Measurements from ENCODE around the gene ZSWIM6. TPM values are rescaled to one million over a fixed set of nuclear protein-coding genes. Genes with fewer than 3 reads are reported as not detected.

Gene ZSWIM6
- total and polyA plus RNA-seq, 2 donors = 3.7 to 9.0 TPM

- DNase-seq (ENCODE audit: low read depth in 6 of 9, low spot score in 9 of 9) = no peak
- no peak overlapping the region for H3K27ac ChIP-seq (ENCODE audit: low read depth in 1 of 2, low read length in 1 of 2)
- WGBS = 98% methylated on average over 2 of the region's 2 CpGs
- no peaks in the 10 kb centered on the region for H3K27me3 ChIP-seq (ENCODE audit: control insufficient read depth in 2 of 2, insufficient read depth in 1 of 2, low read length in 1 of 2)
- H3K9me3 ChIP-seq (ENCODE audit: control insufficient read depth in 2 of 2, insufficient read depth in 1 of 2, low read length in 1 of 2) = peaks cover under 1 to 8% of the 10 kb centered on the region in 2 donors
- H3K4me3 ChIP-seq (ENCODE audit: low read length in 2 of 2) = no peak overlapping the region
- no peaks in the 10 kb centered on the region for H3K36me3 ChIP-seq (ENCODE audit: control insufficient read depth in 2 of 2, insufficient read depth in 2 of 2, low read length in 1 of 2)
- H3K4me1 ChIP-seq (ENCODE audit: control insufficient read depth in 2 of 2, insufficient read depth in 2 of 2, low read length in 2 of 2) = no peaks in the 10 kb centered on the region
Measured at GRCh38 chr5:61447780-61448495, 115.9 kb downstream of the ZSWIM6 start.

- no peak overlapping the region for H3K4me3 ChIP-seq (ENCODE audit: low read length in 2 of 2)
- 97% methylated on average over 2 of the region's 2 CpGs for WGBS
- DNase-seq (ENCODE audit: low read depth in 6 of 9, low spot score in 9 of 9) = no peak
- H3K4me1 ChIP-seq (ENCODE audit: control insufficient read depth in 2 of 2, insufficient read depth in 2 of 2, low read length in 2 of 2) = no peaks in the 10 kb centered on the region
- H3K27ac ChIP-seq (ENCODE audit: low read depth in 1 of 2, low read length in 1 of 2) = no peak overlapping the region
- H3K36me3 ChIP-seq (ENCODE audit: control insufficient read depth in 2 of 2, insufficient read depth in 2 of 2, low read length in 1 of 2) = no peaks in the 10 kb centered on the region
- H3K9me3 ChIP-seq (ENCODE audit: control insufficient read depth in 2 of 2, insufficient read depth in 1 of 2, low read length in 1 of 2) = peaks cover 0 to 8% of the 10 kb centered on the region in 2 donors
- H3K27me3 ChIP-seq (ENCODE audit: control insufficient read depth in 2 of 2, insufficient read depth in 1 of 2, low read length in 1 of 2) = no peaks in the 10 kb centered on the region
Measured at GRCh38 chr5:61449804-61450492, 117.9 kb downstream of the ZSWIM6 start.

- Histone ChIP-seq H3K4me1 (ENCODE audit: control insufficient read depth in 2 of 2, insufficient read depth in 2 of 2, low read length in 2 of 2) (no peaks in the 10 kb centered on the region), H3K4me3 (ENCODE audit: low read length in 2 of 2) (no peak overlapping the region), H3K27ac (ENCODE audit: low read depth in 1 of 2, low read length in 1 of 2) (no peak overlapping the region), H3K36me3 (ENCODE audit: control insufficient read depth in 2 of 2, insufficient read depth in 2 of 2, low read length in 1 of 2) (no peaks in the 10 kb centered on the region), H3K27me3 (ENCODE audit: control insufficient read depth in 2 of 2, insufficient read depth in 1 of 2, low read length in 1 of 2) (no peaks in the 10 kb centered on the region), H3K9me3 (ENCODE audit: control insufficient read depth in 2 of 2, insufficient read depth in 1 of 2, low read length in 1 of 2) (peaks cover 0 to 8% of the 10 kb centered on the region in 2 donors)
- DNase-seq (ENCODE audit: low read depth in 6 of 9, low spot score in 9 of 9) = no peak
- 96% methylated on average over 1 of the region's 1 CpG for WGBS
Measured at GRCh38 chr5:61450493-61451279, 118.6 kb downstream of the ZSWIM6 start.

- H3K9me3 ChIP-seq (ENCODE audit: control insufficient read depth in 2 of 2, insufficient read depth in 1 of 2, low read length in 1 of 2) = no peaks in the 10 kb centered on the region
- no peaks in the 10 kb centered on the region for H3K4me1 ChIP-seq (ENCODE audit: control insufficient read depth in 2 of 2, insufficient read depth in 2 of 2, low read length in 2 of 2)
- no peak for DNase-seq (ENCODE audit: low read depth in 6 of 9, low spot score in 9 of 9)
- H3K36me3 ChIP-seq (ENCODE audit: control insufficient read depth in 2 of 2, insufficient read depth in 2 of 2, low read length in 1 of 2) = no peaks in the 10 kb centered on the region
- H3K27me3 ChIP-seq (ENCODE audit: control insufficient read depth in 2 of 2, insufficient read depth in 1 of 2, low read length in 1 of 2) = no peaks in the 10 kb centered on the region
- WGBS = 94% methylated on average over 12 of the region's 12 CpGs
- no peak overlapping the region for H3K4me3 ChIP-seq (ENCODE audit: low read length in 2 of 2)
- H3K27ac ChIP-seq (ENCODE audit: low read depth in 1 of 2, low read length in 1 of 2) = no peak overlapping the region
Measured at GRCh38 chr5:61455179-61456006, 123.3 kb downstream of the ZSWIM6 start.

GRCh38 chr5:61460471-61460870 is 128.4 kb downstream of the ZSWIM6 start:
- Histone ChIP-seq H3K4me1 (ENCODE audit: control insufficient read depth in 2 of 2, insufficient read depth in 2 of 2, low read length in 2 of 2) (no peaks in the 10 kb centered on the region), H3K36me3 (ENCODE audit: control insufficient read depth in 2 of 2, insufficient read depth in 2 of 2, low read length in 1 of 2) (no peaks in the 10 kb centered on the region), H3K27me3 (ENCODE audit: control insufficient read depth in 2 of 2, insufficient read depth in 1 of 2, low read length in 1 of 2) (no peaks in the 10 kb centered on the region), H3K4me3 (ENCODE audit: low read length in 2 of 2) (no peak overlapping the region), H3K9me3 (ENCODE audit: control insufficient read depth in 2 of 2, insufficient read depth in 1 of 2, low read length in 1 of 2) (no peaks in the 10 kb centered on the region), H3K27ac (ENCODE audit: low read depth in 1 of 2, low read length in 1 of 2) (no peak overlapping the region)
- 98% methylated on average over 3 of the region's 3 CpGs for WGBS
- no peak for DNase-seq (ENCODE audit: low read depth in 6 of 9, low spot score in 9 of 9)

GRCh38 chr5:61461417-61461816 is 129.4 kb downstream of the ZSWIM6 start:
- DNase-seq (ENCODE audit: low read depth in 6 of 9, low spot score in 9 of 9) = no peak
- H3K27ac ChIP-seq (ENCODE audit: low read depth in 1 of 2, low read length in 1 of 2) = no peak overlapping the region
- WGBS = 98% methylated on average over 1 of the region's 1 CpG
- H3K36me3 ChIP-seq (ENCODE audit: control insufficient read depth in 2 of 2, insufficient read depth in 2 of 2, low read length in 1 of 2) = no peaks in the 10 kb centered on the region
- H3K27me3 ChIP-seq (ENCODE audit: control insufficient read depth in 2 of 2, insufficient read depth in 1 of 2, low read length in 1 of 2) = no peaks in the 10 kb centered on the region
- H3K4me1 ChIP-seq (ENCODE audit: control insufficient read depth in 2 of 2, insufficient read depth in 2 of 2, low read length in 2 of 2) = no peaks in the 10 kb centered on the region
- no peak overlapping the region for H3K4me3 ChIP-seq (ENCODE audit: low read length in 2 of 2)
- H3K9me3 ChIP-seq (ENCODE audit: control insufficient read depth in 2 of 2, insufficient read depth in 1 of 2, low read length in 1 of 2) = no peaks in the 10 kb centered on the region

GRCh38 chr5:61461926-61462325 is 129.9 kb downstream of the ZSWIM6 start:
- Histone ChIP-seq H3K27me3 (ENCODE audit: control insufficient read depth in 2 of 2, insufficient read depth in 1 of 2, low read length in 1 of 2) (no peaks in the 10 kb centered on the region), H3K36me3 (ENCODE audit: control insufficient read depth in 2 of 2, insufficient read depth in 2 of 2, low read length in 1 of 2) (no peaks in the 10 kb centered on the region), H3K4me3 (ENCODE audit: low read length in 2 of 2) (no peak overlapping the region), H3K9me3 (ENCODE audit: control insufficient read depth in 2 of 2, insufficient read depth in 1 of 2, low read length in 1 of 2) (no peaks in the 10 kb centered on the region), H3K4me1 (ENCODE audit: control insufficient read depth in 2 of 2, insufficient read depth in 2 of 2, low read length in 2 of 2) (no peaks in the 10 kb centered on the region), H3K27ac (ENCODE audit: low read depth in 1 of 2, low read length in 1 of 2) (no peak overlapping the region)
- 99% methylated on average over 1 of the region's 1 CpG for WGBS
- DNase-seq (ENCODE audit: low read depth in 6 of 9, low spot score in 9 of 9) = no peak

GRCh38 chr5:61463596-61463995 is 131.5 kb downstream of the ZSWIM6 start:
- Histone ChIP-seq H3K27ac (ENCODE audit: low read depth in 1 of 2, low read length in 1 of 2) (no peak overlapping the region), H3K36me3 (ENCODE audit: control insufficient read depth in 2 of 2, insufficient read depth in 2 of 2, low read length in 1 of 2) (no peaks in the 10 kb centered on the region), H3K4me1 (ENCODE audit: control insufficient read depth in 2 of 2, insufficient read depth in 2 of 2, low read length in 2 of 2) (no peaks in the 10 kb centered on the region), H3K27me3 (ENCODE audit: control insufficient read depth in 2 of 2, insufficient read depth in 1 of 2, low read length in 1 of 2) (no peaks in the 10 kb centered on the region), H3K4me3 (ENCODE audit: low read length in 2 of 2) (no peak overlapping the region), H3K9me3 (ENCODE audit: control insufficient read depth in 2 of 2, insufficient read depth in 1 of 2, low read length in 1 of 2) (no peaks in the 10 kb centered on the region)
- WGBS = over 99% methylated on average over 2 of the region's 2 CpGs
- no peak for DNase-seq (ENCODE audit: low read depth in 6 of 9, low spot score in 9 of 9)
